Vagina (tissue), 2 donors: ENCODE data around the gene HAUS2. TPM values are rescaled to one million over a fixed set of nuclear protein-coding genes. Genes with fewer than 3 reads are reported as not detected.
A peak's percentile ranks its signal among the peaks of the same experiment; 100 is the strongest.

ENCODE experiments used
- DNase-seq, 2 donors: peaks; one replicate each; pipeline ENCODE4 v3.0.0-alpha.2; 2017; ENCODE audit errors: extremely low spot score in 2 of 2
- H3K27ac ChIP-seq: fragments of 200-600 bp; sonication (generic); one replicate; pipeline ENCODE4 v1.5.1; 2019
- H3K27me3 ChIP-seq: fragments of 200-600 bp; sonication (generic); one replicate; pipeline ENCODE4 v1.5.1; 2019
- H3K36me3 ChIP-seq, 2 donors: fragments of 200-600 bp; sonication (generic); one replicate each; pipeline ENCODE4 v1.5.1; 2017 to 2019
- H3K4me1 ChIP-seq: fragments of 200-600 bp; sonication (generic); one replicate; pipeline ENCODE4 v1.5.1; 2019
- H3K4me3 ChIP-seq, 2 donors: fragments of 200-600 bp; sonication (generic); 1 replicate in 1 of 2; 2 replicates in 1 of 2; pipeline ENCODE4 v1.5.1; 2016 to 2019
- H3K9me3 ChIP-seq: fragments of 200-600 bp; sonication (generic); one replicate; pipeline ENCODE4 v1.5.1; 2019
- CTCF ChIP-seq, 3 experiments: fragments of 450-650 bp in 2 of 3; fragments of 200-600 bp in 1 of 3; sonication (generic) in 1 of 3; IDR thresholded peaks; one replicate each; pipeline ENCODE4 v1.5.1; 2017 to 2019; ENCODE audit warnings: antibody characterized with exemption in 3 of 3, mild to moderate bottlenecking in 2 of 3, moderate library complexity in 2 of 3
- POLR2A ChIP-seq, 2 donors: fragments of 450-650 bp; IDR thresholded peaks; one replicate each; pipeline ENCODE4 v1.6.1; 2017; ENCODE audit warnings: antibody characterized with exemption in 2 of 2, mild to moderate bottlenecking in 2 of 2, moderate library complexity in 2 of 2
- POLR2AphosphoS5 ChIP-seq, 2 donors: sonication (generic); formaldehyde crosslinking; IDR thresholded peaks; one replicate each; pipeline ENCODE4 v1.9.0; 2017; ENCODE audit warnings: antibody characterized with exemption in 2 of 2, mild to moderate bottlenecking in 2 of 2, low read depth in 1 of 2; ENCODE audit not compliant: insufficient read depth in 1 of 2
- intact Hi-C: fragments of 100-400 bp; cut with DNase I; formaldehyde crosslinking; loops from one replicate; pipeline ENCODE4 v1.15.1; 2023
- total RNA-seq: library from RNA; depleted of rRNA; stranded (reverse); fragments of >200 nt; gene quantifications from one replicate; pipeline ENCODE4 v1.2.3, GENCODE V29; 2016

Gene HAUS2
- total RNA-seq, 1 donor from 2014 or later, result 25.8 TPM

- H3K36me3 ChIP-seq, result no peaks in the 10 kb centered on the region
- H3K4me3 ChIP-seq, result no peak overlapping the region
- H3K9me3 ChIP-seq, result no peaks in the 10 kb centered on the region
- H3K4me1 ChIP-seq, result peaks cover 48% of the 10 kb centered on the region
- peak overlapping the region; percentile 62 for H3K27ac ChIP-seq
- no peak for DNase-seq
- TF ChIP-seq POLR2A (IDR thresholded peaks at IDR 0.05), result no peak
- no peak for TF ChIP-seq CTCF (IDR thresholded peaks at IDR 0.05)
- no peaks in the 10 kb centered on the region for H3K27me3 ChIP-seq
- intact Hi-C loops, result no loop called here
These were observed 57.2 kb downstream of the HAUS2 start for GRCh38 chr15:42605796-42606195.

- H3K36me3 ChIP-seq, result no peaks in the 10 kb centered on the region
- no peak for DNase-seq
- intact Hi-C loops, result no loop called here
- H3K4me1 ChIP-seq, result peaks cover 38% of the 10 kb centered on the region
- peak overlapping the region; percentile 17 for H3K27ac ChIP-seq
- TF ChIP-seq POLR2A (IDR thresholded peaks at IDR 0.05), result no peak
- no peak for TF ChIP-seq POLR2AphosphoS5 (IDR thresholded peaks at IDR 0.05; ENCODE audit: insufficient read depth in 1 of 2, low read depth in 1 of 2)
- no peak for TF ChIP-seq CTCF (IDR thresholded peaks at IDR 0.05)
- H3K4me3 ChIP-seq, result no peak overlapping the region
- no peaks in the 10 kb centered on the region for H3K27me3 ChIP-seq
- H3K9me3 ChIP-seq, result no peaks in the 10 kb centered on the region
These were observed 59.5 kb downstream of the HAUS2 start for GRCh38 chr15:42608110-42608531.

- Histone ChIP-seq H3K4me1 (peaks cover 38% of the 10 kb centered on the region), H3K27ac (no peak overlapping the region), H3K9me3 (no peaks in the 10 kb centered on the region), H3K36me3 (no peaks in the 10 kb centered on the region), H3K27me3 (no peaks in the 10 kb centered on the region), H3K4me3 (no peak overlapping the region)
- intact Hi-C loops, result no loop called here
- no peak for DNase-seq
- no peak for TF ChIP-seq POLR2AphosphoS5 (IDR thresholded peaks at IDR 0.05; ENCODE audit: insufficient read depth in 1 of 2, low read depth in 1 of 2)
- no peak for TF ChIP-seq CTCF (IDR thresholded peaks at IDR 0.05)
- TF ChIP-seq POLR2A (IDR thresholded peaks at IDR 0.05), result no peak
These were observed 60.3 kb downstream of the HAUS2 start for GRCh38 chr15:42608752-42609488.

- TF ChIP-seq POLR2A (IDR thresholded peaks at IDR 0.05) (no peak), POLR2AphosphoS5 (IDR thresholded peaks at IDR 0.05; ENCODE audit: insufficient read depth in 1 of 2, low read depth in 1 of 2) (no peak), CTCF (IDR thresholded peaks at IDR 0.05) (no peak)
- Histone ChIP-seq H3K4me1 (peaks cover 26% of the 10 kb centered on the region), H3K27ac (no peak overlapping the region)
These were observed 62.9 kb downstream of the HAUS2 start for GRCh38 chr15:42611532-42611931.

GRCh38 chr15:42612367-42612912, 63.8 kb downstream of the HAUS2 start:
- no peak for TF ChIP-seq POLR2A (IDR thresholded peaks at IDR 0.05)
- TF ChIP-seq CTCF (IDR thresholded peaks at IDR 0.05), result no peak
- TF ChIP-seq POLR2AphosphoS5 (IDR thresholded peaks at IDR 0.05; ENCODE audit: insufficient read depth in 1 of 2, low read depth in 1 of 2), result no peak
- Histone ChIP-seq H3K4me1 (peaks cover 26% of the 10 kb centered on the region), H3K36me3 (no peaks in the 10 kb centered on the region), H3K27ac (no peak overlapping the region), H3K4me3 (no peak overlapping the region), H3K27me3 (no peaks in the 10 kb centered on the region), H3K9me3 (no peaks in the 10 kb centered on the region)
- no peak for DNase-seq
- intact Hi-C loops, result no loop called here

More at GRCh38 chr15:42611532-42611931, 62.9 kb downstream of the HAUS2 start:
- Histone ChIP-seq H3K27me3 (no peaks in the 10 kb centered on the region), H3K36me3 (no peaks in the 10 kb centered on the region), H3K9me3 (no peaks in the 10 kb centered on the region), H3K4me3 (no peak overlapping the region)
- intact Hi-C loops, result no loop called here
- DNase-seq, result no peak
